Measurements from ENCODE around the gene VWA3B.

VWA3B gene

DNA sequence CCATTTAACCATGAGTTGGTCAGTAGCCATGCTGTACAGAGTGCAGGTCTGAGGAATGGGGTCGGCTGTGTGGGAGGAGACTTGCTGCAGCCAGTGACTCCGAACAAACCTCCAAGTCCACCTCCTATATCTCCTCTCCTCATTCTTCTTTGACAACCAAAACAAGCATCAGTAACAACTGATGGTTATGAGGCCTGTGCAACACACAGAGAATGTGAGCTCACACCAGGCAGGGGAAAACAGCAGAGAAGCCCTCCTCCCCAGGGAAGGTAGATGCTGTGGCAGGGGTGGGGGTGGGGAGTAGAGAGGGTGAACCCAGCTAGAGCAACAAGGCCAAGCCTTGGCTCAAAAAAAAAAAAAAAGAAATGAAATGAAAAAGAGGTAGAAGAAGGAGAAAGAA, 247.0 kb downstream of the VWA3B start:
- no peak for ATAC-seq
- DNase-seq: no peak

DNA sequence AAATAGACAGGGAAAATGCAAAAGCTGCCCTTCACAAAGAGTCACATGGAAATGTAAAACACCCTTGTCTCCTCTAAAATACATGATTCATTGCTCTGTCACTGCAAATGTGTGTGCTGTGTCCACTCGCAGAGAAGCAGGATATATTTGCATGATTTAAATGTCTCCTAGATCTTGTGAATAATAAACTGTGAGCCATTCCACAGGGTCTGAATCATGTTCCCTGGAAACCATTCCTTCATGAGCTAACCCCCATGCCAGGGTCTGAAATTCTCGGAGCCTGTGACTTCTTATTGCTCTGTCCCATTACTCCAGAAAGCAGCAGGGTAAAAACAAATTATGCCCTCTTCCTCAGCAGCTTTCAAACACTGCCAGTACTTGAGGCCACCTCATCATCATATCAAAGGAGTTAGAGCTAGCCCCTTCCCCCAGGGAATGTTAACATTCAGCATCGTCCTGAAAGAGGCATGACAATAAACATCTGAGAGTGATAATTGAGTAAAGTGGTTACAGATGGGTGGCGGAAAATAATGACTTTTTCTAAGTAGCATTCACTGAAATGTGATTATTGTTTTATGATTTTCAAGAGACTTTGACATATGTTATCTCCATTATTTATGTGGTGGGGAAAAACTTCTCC, 247.6 kb downstream of the VWA3B start:
- no peak for ATAC-seq
- DNase-seq: no peak

DNA sequence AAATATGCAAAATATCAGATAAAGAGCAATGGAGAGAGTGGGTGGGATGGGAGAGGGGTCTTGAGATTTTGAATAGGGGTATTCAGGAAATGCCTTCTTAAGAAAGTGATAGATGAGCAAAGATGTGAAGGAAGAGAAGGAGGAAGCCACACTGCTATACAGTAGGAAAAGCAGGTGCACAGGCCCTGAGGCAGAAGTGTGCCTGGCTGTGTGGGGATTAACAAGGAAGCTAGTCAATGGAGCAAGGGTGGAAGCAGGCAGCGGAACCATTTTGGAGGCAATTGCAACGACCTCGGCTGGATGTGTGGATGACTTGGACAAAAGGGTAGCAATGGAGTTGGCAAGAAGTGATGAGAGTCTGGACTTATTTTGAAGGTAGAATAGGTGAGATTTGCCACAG, 248.3 kb downstream of the VWA3B start:
- no peak for ATAC-seq

DNA sequence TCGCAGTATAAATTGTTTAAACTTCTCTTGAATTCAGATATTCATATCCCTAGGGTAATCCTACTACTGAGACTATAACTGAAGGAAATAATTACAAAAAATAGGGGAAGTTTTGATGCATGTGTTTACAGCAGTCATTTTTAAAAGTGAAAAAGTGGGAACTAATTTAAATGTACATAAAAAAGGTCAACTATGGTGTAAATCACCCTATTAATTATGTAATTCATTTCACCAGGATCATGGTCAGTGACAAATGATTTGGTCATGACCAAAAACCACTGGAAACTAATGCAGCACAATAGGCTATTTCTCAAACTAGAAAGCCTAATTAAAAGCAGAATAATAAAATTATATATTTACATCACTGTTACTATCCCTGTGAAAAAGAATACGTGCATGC, 254.3 kb downstream of the VWA3B start:
- DNase-seq (no peak), ATAC-seq (no peak)

More for the DNA sequence above, 248.3 kb downstream of the VWA3B start:
- no peak for DNase-seq

DNA sequence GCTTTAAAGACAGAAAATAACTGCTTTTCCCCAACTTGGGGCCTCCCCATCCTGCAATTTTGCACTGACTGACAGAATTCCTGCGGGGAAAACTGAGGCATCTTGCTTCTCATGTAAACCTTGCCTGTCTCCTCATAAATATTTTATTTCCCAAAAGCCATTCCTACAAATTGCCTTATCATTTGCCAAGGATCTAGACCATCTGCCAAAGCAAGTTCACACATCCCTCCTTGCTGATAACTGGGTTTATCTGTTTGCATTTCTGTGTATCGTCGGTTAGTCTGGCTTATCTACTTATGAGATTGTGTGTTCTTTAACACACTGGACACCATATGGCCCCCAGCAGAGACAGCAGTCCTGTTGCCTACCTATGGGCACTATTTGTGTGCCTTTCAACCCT, 256.3 kb downstream of the VWA3B start:
- ATAC-seq (no peak), DNase-seq (no peak)

DNA sequence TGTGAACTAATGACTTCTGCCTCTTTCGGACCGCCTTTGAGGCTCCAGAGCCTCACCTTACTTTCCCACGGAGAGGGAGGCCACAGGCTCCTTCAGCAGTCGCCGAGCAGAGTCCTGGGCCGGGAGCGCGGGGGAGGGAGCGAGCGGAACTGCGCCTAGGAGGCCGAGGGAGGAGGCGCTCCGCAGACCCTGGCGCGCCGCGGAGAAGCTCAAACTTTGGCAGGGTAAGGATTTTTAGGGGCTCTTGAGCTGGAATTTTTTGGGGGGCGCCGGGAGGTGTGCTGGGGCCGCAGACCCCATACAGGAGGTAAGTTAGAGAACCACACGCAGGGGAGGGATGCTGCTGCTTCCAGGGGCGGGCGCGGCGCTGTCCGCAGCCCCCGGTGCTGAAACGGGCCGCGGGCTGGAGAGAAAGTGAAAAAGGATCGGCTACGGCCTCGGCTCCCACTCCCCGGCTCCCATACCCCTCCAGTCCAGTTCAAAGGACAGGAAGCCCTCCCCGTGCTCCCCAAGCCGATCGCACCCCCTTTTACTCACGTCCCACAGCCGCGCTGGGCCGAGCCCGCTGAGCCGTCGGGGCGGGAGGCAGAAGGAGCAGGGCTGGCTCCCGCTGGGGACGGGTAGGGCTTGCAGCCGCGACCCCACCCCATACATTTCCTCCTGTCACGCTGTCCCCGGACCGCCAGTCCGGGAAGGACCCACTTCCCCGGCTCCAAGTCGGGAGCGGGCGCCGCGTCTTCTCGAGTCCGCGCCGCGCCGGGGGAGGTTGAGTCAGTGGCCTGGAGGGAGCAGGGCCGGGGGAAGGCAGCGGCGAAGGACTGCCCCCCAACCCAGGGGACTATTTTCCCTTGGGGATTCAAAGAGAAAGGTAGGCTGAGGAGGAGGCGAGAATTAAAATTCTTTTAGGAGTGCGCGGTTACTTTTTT, 259.6 kb downstream of the VWA3B start, which contains the start of gene CNGA3:
TSS of gene CNGA3 (plus strand) at position 146 of the 926 bp plus-strand sequence. CDS start 23,520 bp downstream, outside the sequence.
- DNase-seq: peak; percentile 33
- ATAC-seq: no peak

DNA sequence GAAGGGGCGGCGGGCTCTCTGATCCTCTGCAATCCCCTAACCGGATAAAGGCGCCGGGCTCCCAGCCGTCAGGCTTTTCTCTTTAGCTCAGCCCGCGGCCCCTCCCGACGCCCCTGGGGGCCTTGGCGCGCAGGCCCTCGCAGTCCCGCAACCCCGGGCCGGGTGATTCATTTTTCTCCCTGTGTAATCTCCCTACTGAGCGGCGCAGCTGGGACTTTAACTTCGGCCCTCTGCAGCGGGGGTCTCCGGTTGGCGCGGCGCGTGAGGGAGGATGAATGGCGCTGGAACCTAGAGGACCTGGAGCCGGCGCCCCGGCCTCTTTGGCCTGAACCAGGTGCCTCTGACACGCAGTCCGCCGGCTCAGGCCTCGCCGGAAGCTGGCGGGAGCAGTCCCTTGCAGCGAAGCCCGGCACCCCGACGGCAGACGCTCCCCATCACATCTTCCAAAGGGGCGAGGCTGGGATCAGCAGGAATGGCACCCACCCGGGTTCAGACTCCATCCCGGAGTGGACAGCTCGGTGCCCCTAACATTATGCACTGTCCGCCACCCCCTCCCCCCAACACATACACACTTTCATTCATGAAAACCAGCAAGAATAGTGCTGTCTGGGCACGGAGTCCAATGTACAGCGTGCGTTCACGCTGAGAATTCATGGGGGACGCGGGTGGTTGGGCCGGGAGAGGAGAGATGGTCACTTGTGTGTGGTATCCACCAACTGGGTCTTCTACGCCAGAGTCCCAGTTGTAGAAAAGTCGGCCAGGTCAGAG, 260.5 kb downstream of the VWA3B start:
- no peak for ATAC-seq

DNA sequence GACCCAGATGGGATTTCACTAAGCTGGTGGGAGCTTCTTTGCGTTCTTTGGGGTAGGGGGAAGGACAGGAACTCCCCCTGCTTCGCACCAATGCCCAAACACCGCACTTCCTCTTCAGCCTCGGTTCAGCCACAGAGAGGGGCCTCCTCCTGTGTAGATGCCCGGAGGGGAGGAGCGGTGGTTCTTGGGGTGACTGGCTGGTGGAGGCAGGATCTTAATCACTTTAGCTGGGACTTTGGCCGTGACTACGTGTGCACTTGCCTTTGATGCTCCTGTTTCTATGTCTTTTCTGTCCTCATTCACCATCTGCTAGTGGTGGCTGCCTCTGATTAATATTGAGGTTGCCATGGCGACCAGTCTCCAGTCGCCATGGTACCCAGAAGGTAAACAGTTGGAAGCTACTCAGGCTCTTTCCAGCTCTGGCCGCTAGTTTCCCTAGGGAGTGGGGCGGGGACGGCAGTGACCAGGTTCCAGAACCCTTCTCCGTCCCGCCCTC, 261.1 kb downstream of the VWA3B start:
- DNase-seq (no peak), ATAC-seq (no peak)

More for the DNA sequence above, 260.5 kb downstream of the VWA3B start:
- no peak for DNase-seq

DNA sequence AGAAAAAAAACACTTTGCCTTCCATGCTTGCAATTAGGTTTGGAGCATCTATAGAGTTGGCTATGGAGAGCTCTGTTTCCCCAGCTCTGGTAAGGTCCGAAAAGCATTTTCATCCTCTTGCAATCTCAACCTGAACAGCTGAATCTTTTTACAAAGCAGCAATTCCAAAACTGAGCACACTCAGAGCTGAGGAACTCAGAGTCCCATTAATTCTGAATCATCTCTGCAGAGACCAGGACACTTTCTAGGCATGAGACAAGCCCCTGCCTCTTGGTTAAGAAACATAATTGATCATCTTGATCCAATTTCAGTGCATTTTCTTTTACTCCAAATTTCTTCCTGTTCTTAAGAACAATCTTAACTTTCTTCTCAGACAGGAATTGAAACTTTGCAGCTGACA, 263.4 kb downstream of the VWA3B start:
- ATAC-seq: no peak
- DNase-seq: no peak

DNA sequence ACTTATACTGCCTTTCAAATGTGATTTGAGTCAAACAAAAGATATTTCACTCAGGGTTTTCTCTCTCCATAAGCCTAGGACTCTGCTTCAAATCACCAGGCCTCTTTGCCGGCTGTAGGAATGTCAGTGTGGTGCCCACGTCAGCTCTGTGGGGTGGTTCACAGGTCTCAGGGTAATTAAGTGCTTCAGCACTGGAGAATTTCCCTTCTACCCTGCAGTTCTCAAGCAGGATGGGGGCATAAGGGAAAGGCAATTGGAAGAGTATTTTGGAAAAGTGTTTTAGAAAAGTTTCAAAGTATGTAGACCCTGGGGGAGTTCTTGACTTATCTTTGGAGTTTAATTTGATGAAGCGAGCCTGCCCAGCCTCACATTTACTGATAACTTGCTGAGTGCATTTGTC, 268.9 kb downstream of the VWA3B start:
- DNase-seq (no peak), ATAC-seq (no peak)

DNA sequence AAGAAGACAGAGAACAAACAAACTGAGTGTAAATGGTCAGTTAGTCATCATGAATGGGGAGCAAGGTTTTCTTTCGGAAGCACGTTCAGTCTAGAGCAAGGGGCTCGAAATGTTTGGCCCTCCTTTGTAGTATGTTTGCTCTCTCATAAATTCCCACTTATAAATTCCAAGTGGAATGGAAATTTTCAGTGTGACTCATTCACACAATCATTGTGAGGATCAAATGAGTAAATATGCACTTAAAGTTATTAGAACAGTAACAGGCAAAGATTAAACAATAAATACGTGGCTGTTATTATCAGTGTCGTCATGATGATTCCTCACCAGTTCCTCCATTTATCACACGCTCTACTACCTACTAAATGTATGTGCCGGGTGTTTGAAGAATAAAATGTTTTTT, 269.8 kb downstream of the VWA3B start:
- no peak for ATAC-seq
- DNase-seq: no peak

DNA sequence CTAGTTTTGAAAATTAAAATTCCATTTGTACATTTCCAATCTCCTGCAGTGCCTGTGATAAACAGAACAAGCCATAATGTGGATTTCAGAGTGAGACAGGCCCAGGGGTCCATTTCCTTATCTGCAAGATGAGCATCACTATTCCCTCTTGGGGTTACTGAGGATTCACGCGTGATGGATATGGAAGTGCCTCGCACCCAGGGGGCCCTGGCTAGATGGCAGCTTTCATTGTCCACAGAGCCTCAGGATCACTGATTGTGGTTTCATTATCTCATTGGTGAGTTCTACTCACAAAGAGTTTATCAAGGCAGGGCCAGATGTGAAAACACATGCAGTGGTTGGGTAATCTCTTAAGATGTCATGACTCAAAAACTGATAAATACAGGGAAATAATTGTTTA, 270.9 kb downstream of the VWA3B start:
- no peak for DNase-seq
- no peak for ATAC-seq

DNA sequence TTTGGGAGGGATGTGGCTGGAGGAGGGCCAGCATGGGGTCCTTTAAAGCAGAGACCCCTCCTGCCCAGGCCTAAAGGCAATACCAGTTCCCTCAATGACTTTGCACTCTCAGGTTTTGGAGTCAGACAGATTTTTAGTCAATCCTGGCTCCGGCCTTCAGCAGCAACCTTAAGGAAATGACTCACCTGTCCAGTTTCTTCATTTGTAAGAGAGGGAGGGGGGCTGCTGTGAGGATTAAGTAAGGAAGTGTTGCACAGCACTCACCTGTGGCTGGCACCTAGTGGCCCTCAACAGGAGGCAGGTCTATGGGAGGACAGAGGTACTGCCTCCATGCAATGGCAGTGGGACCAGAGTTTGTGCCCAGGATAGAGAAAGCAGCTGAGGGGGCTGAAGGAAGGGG, 273.0 kb downstream of the VWA3B start:
- DNase-seq (no peak), ATAC-seq (no peak)

Data from stimulated activated naive CD8-positive, alpha-beta T cell treated with anti-CD3 and anti-CD28 coated beads, Interleukin-15, Interleukin-2, amounts not matched to agents 100 U/mL and 50 U/mL, for 24 hours (primary cell).